ENCODE measurements around the gene APOBEC3C.
"Not testable (repeated sequence)": the region's sequence is repeated elsewhere in the genome, so short reads cannot be mapped to it uniquely, and the experiment has no call there.

Gene APOBEC3C

DNA sequence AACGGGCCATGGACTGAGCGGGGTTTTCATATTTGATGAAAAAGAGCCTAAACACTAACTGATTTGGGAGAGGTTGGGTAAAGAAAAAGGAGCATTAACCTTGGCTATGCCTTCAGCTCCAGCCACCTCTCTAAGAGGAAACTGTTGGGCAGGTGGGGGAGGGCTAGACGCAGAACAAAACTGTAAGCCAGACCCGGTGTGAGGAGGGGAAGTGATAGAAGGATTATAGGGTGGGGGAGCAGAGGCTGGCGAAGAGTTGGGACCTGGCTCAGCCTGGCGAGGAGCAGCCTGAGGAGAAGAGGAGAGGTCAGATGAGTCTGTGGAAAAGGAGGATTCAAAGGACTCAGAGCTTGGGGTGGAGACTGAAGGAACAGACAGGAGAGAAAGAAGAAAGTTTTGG lies 47.2 kb downstream of the APOBEC3C start:
- not testable (repeated sequence) for DNase-seq (ENCODE audit: low read depth in 2 of 2)

GRCh38 chr22:39061951-39062350 lies 47.9 kb downstream of the APOBEC3C start:
- DNase-seq (ENCODE audit: low read depth in 2 of 2), result not testable (repeated sequence)

DNA sequence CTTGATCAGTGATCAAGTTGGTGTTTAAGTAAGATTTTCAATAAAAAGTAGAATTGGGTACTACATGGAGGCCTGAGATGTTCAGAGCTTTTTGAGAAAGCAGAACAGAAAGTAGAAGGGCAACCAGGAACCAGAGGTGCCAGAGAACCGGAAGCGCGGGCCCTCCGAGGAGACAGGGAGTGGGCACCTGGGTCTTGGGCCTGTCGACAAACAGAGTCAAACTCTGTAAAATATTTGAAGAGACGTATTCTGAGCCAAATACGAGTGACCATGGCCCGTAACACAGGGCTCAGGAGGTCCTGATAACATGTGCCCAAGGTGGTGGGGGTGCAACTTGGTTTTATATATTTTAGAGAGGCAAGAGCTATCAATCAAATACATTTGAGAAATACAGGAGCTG lies 49.8 kb downstream of the APOBEC3C start:
- not testable (repeated sequence) for DNase-seq (ENCODE audit: low read depth in 2 of 2)

DNA sequence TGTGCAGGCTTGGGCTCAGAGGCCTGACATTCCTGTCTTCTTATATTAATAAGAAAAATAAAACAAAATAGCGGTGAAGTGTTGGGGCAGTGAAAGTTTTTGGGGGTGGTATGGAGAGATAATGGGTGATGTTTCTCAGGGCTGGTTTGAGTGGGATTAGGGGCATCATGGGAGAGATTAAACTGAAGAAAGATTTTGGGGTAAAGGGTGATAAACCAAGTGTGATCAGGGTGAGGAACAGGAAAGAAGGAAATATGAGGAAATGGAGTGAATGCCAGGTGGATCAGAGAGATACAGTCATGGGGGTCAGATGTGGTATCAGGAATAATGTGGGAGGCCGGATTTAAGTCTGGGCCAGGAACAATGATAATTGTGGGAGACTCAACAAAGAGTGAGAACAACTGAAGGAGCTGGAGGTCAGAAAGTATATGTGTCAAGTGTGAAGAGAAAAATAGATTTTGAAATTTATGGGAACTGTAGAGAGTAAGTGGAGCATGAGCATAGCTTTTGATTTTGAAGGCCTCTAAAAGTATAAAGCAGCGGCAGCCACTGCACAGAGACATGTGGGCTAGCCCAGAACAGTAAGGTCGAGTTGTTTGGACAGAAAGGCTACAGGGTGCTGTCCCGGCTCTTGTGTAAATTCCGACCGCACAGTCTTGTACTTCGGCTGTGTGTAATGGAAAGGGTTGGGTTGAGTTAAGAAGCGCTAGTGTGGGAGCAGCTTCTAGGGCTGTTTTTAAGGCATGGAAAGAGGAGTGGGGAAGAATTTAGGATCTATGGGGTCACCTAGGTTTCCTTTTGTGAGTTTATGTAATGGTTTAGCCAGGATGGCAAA lies 52.6 kb downstream of the APOBEC3C start:
- DNase-seq (ENCODE audit: low read depth in 2 of 2), result not testable (repeated sequence)

DNA sequence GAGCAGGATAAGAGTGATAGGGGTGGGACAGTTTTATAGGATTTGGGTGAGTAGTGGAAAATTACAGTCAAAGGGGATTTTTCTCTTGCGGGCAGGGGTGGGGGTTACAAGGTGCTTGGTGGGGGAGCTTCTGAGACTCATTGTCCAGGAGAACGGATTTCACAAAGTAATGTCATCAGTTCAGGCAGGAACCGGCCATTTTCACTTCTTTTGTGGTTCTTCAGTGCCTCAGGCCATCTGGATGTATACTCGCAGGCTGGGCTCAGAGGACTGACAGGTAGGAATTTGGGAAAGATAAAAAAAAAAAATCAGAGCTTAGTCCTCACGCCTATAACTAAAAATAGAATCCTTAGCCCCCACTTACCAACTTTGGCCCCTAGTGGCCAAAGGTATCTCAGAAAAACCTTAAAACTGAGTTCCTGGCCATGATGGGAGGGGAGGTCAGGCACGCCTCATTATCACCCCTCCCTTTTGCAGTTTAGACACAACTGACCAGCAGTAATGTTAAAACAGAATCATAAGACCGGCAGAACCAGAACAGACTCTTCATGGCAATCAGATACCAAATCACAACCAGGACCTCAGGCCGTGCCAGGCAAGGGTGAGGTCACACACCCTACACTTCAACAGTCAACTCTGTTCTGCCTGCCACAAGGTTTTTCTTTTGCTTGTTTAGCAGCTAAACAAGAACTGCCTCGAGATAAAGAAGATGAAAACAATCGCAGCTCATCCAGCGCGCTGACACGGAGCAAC lies 54.2 kb downstream of the APOBEC3C start:
- no peak for DNase-seq (ENCODE audit: low read depth in 2 of 2)
